ENCODE measurements around the gene CGB5. TPM values are rescaled to one million over a fixed set of nuclear protein-coding genes. Genes with fewer than 3 reads are reported as not detected.
"Not testable (repeated sequence)": the region's sequence is repeated elsewhere in the genome, so short reads cannot be mapped to it uniquely, and the experiment has no call there.

The CGB5 gene
- total RNA-seq, 4 donors from 2014 or later: not detected

DNA sequence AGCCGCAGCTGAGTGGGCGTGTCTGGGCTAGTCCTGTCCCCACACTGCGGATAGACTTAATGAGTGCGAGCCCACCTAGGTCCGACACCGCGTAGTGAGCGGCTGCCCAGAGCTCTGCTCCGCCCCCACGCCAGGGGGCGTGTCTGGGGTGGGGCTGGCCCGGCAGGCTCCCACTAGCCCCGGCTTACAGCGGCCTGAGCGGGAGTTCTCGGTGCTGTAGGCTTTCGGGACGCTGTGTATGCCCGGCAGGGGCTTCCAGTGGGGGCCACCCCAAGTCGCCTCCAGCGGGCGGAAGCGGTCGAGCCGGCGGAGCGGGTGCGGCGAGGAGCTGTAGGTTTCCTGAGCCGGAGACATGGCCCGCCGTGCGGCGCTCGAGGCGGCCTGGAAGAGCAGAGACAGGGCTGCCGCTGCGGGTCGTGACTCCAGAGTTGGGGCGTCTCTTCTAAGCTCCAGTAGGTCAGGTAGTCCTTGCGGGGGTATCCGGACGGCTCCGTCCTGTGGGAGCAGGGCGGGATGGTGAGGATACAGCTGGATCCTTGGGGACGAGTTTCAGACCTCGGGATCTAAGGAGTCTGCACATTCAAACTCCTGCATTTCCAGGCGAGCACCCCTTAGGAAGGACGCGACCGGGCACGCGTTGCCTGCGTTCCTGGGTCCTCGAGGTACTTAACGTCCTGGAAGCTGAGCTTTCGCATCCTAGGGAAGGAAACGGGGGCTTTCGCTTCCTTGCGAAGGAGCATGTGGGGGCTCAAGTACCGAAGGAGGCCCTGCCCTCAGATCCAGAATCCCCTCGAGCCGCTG is 12.7 kb downstream of the CGB5 start:
- peak overlapping the region; percentile 39 to 62 (median 60) for H3K4me3 ChIP-seq
- H3K9me3 ChIP-seq: no peaks in the 10 kb centered on the region
- TF ChIP-seq, protein P1, sequence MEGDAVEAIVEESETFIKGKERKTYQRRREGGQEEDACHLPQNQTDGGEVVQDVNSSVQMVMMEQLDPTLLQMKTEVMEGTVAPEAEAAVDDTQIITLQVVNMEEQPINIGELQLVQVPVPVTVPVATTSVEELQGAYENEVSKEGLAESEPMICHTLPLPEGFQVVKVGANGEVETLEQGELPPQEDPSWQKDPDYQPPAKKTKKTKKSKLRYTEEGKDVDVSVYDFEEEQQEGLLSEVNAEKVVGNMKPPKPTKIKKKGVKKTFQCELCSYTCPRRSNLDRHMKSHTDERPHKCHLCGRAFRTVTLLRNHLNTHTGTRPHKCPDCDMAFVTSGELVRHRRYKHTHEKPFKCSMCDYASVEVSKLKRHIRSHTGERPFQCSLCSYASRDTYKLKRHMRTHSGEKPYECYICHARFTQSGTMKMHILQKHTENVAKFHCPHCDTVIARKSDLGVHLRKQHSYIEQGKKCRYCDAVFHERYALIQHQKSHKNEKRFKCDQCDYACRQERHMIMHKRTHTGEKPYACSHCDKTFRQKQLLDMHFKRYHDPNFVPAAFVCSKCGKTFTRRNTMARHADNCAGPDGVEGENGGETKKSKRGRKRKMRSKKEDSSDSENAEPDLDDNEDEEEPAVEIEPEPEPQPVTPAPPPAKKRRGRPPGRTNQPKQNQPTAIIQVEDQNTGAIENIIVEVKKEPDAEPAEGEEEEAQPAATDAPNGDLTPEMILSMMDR (IDR thresholded peaks at IDR 0.05): peak in 4 of 6 experiments; percentile 15 to 38 (median 28)
- TF ChIP-seq POLR2A (IDR thresholded peaks at IDR 0.05): no peak
- no peak overlapping the region for H3K27ac ChIP-seq
- no peaks in the 10 kb centered on the region for H3K36me3 ChIP-seq
- DNase-seq: peak; percentile 45 to 76 (median 72)
- H3K27me3 ChIP-seq: no peaks in the 10 kb centered on the region
- H3K4me1 ChIP-seq: peaks cover 0 to 19% (median 10%) of the 10 kb centered on the region in 4 donors

DNA sequence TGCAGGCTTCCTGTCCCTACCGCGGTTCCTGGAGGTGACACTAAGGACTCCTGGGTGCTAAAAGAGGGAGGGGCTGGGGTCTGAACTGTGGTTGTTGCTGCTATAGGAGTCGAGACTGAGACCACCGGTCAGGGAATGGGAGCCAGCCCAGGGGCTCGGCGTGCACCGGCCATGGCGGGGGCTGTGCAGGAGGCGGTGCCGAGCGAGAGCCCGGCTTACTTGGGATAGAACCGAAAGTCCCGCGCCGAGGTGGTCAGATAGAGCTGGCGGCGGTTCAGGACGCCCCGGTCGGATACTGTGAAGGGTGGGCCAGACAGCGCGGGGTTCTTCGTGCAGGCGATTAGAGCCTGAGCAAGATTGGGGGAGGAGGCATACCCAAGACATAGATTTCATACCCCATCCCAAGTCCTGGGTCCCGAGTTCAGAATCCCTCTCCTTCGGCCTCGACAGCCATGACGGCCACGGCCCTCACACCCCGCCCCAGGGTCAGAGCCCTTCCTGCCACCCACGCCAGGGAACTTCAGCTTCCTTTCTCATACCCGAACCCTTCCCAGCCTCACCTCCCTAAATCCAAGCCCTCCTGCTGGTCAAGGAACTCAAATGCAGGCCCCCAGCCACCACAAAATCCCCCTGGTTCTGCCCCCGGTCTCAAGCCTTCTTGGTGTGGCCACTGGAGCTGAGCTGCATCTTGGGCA is 13.4 kb downstream of the CGB5 start:
- not testable (repeated sequence) for H3K36me3 ChIP-seq, H3K27me3 ChIP-seq, DNase-seq, H3K27ac ChIP-seq, H3K9me3 ChIP-seq
- H3K4me1 ChIP-seq: peaks cover 0 to 19% (median 10%) of the 10 kb centered on the region in 4 donors
- H3K4me3 ChIP-seq: peak overlapping the region; percentile 39 to 62 (median 60)

DNA sequence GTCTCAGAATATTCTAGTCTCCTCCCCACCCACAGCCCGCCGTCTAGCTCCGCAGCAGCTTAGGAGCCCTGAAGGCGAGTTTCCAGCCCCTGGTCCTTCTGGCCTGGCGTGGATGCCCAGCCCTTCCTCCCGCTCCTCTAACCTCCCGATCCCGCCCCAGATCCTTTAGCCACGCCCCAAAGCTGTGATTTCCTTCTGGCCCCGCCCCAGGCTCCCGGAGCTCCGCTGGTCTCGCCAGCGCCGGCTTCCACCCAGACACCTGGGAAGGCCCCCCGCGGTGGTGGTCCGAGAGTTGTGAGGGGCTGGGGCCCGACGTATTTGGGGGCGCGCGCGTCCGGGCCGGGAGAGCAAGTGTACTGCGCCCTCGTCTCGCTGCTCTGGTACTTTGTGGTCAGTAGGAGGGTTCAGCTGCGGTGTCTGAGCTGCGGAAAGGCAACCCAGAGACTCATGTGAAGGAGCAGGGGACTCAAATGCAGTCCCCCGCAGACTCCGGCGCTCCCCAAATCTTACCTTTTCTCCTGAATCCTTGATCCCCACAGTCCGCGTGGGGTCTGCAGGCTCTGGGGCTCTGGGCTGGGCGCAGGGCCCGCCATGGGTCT is 14.1 kb downstream of the CGB5 start, which contains the start of gene CGB7:
Gene CGB7, minus strand, starts transcription at position 114 of the 599 bp plus-strand sequence. CDS start 2,374 bp downstream, outside the sequence.
- no peaks in the 10 kb centered on the region for H3K9me3 ChIP-seq

DNA sequence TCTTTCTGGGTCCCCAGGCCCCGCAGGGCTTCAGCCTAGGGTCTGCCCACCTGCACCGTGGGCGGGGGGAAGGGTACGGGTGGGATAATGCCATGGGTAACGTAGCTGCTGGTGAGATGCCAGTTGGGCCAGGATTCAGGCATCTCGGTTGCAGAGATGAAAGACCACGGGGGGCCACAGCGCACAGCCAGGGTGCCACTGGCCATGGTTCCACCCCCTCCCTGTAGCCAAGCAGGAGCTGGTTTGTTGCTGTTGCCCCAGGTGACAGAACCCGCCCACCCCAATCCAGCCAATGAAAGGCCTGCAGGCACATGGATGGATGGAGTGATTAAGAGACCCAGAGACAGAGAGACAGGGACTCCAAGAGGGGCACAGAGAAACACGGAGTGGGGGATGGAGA is 14.9 kb downstream of the CGB5 start:
- Histone ChIP-seq H3K36me3 (no peaks in the 10 kb centered on the region), H3K9me3 (no peaks in the 10 kb centered on the region), H3K4me3 (no peak overlapping the region), H3K4me1 (peaks cover 0 to 19% (median 10%) of the 10 kb centered on the region in 4 donors), H3K27ac (no peak overlapping the region), H3K27me3 (no peaks in the 10 kb centered on the region)
- DNase-seq: no peak
- TF ChIP-seq, protein P1 (IDR thresholded peaks at IDR 0.05): no peak
- no peak for TF ChIP-seq POLR2A (IDR thresholded peaks at IDR 0.05)

More for the DNA sequence above, 14.1 kb downstream of the CGB5 start, which contains the start of gene CGB7:
- no peak within 1 kb of the TSS for H3K27ac ChIP-seq
- DNase-seq: peak; percentile 30 to 82 (median 81)
- H3K27me3 ChIP-seq: no peaks in the 10 kb centered on the region
- peaks cover 0 to 19% (median 10%) of the 10 kb centered on the region in 4 donors for H3K4me1 ChIP-seq
- no peak for TF ChIP-seq POLR2A (IDR thresholded peaks at IDR 0.05)
- TF ChIP-seq, protein P1 (IDR thresholded peaks at IDR 0.05): no peak
- H3K4me3 ChIP-seq: peak within 1 kb of the TSS; percentile 39 to 62 (median 60)
- no peaks in the 10 kb centered on the region for H3K36me3 ChIP-seq

DNA sequence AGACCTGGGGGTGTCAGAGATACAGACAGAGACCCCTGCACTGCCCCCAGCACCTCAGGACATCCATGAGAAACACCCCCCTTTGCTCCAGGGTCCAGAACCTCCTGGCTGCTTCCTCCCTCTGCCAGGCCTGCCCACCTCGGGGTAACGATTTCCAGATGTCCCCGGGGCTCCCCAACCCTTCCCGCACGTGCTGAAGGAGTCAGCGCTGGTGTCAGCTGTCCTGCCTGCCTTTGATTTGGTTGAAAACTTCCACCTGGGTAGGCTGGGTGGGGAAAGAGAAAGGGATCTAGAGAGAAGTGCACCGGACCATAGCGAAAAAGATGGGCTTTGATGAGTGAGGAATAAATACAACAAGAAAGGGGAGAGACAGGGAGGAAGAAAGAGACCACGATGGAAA is 15.4 kb downstream of the CGB5 start:
- Histone ChIP-seq H3K36me3 (no peaks in the 10 kb centered on the region), H3K4me1 (peaks cover 0 to 19% (median 10%) of the 10 kb centered on the region in 4 donors), H3K4me3 (no peak overlapping the region), H3K9me3 (no peaks in the 10 kb centered on the region), H3K27me3 (no peaks in the 10 kb centered on the region), H3K27ac (no peak overlapping the region)
- TF ChIP-seq POLR2A (IDR thresholded peaks at IDR 0.05): no peak
- TF ChIP-seq, protein P1 (IDR thresholded peaks at IDR 0.05): no peak
- no peak for DNase-seq

Measured in Peyer's patch (tissue), 4 donors.